GM12891 (cell line): ENCODE results near the gene RHBDL1.

ENCODE experiments used
- PAX5 ChIP-seq: IDR thresholded peaks from 2 replicates; pipeline ENCODE4 v1.6.1; 2011; ENCODE audit warnings: low read length, moderate library complexity, mild to moderate bottlenecking; ENCODE audit not compliant: insufficient read depth, severe bottlenecking
- POLR2A ChIP-seq: IDR thresholded peaks from 2 replicates; pipeline ENCODE4 v1.6.1; 2011; ENCODE audit warnings: low read depth, low read length, control low read depth
- POLR2AphosphoS5 ChIP-seq: IDR thresholded peaks from 2 replicates; pipeline ENCODE4 v1.6.1; 2011; ENCODE audit warnings: low read depth, low read length, control low read depth
- POU2F2 ChIP-seq: IDR thresholded peaks from 2 replicates; pipeline ENCODE4 v1.6.1; 2011; ENCODE audit warnings: low read depth, mild to moderate bottlenecking, control low read depth, low read length, moderate library complexity
- SPI1 ChIP-seq: IDR thresholded peaks from 2 replicates; pipeline ENCODE4 v1.6.1; 2011; ENCODE audit warnings: low read depth, low read length, control low read depth
- TAF1 ChIP-seq: IDR thresholded peaks from 2 replicates; pipeline ENCODE4 v1.6.1; 2011; ENCODE audit warnings: low read depth, low read length, control low read depth

- TF ChIP-seq POLR2A (no peak), POLR2AphosphoS5 (no peak), SPI1 (no peak), POU2F2 (no peak), TAF1 (no peak), PAX5 (no peak)
Observed at GRCh38 chr16:630249-630814, 45.1 kb upstream of the RHBDL1 start.
